Smooth muscle cell (in vitro differentiated cells): ENCODE results near the gene KCNAB3. TPM values are rescaled to one million over a fixed set of nuclear protein-coding genes. Genes with fewer than 3 reads are reported as not detected.
A peak's percentile ranks its signal among the peaks of the same experiment; 100 is the strongest.

Experiments
- DNase-seq: peaks from one replicate; lab custom pipeline; 2025; ENCODE audit not compliant: unreplicated experiment; lab: John Stamatoyannopoulos, UW
- H2AFZ ChIP-seq: fragments of 200-600 bp; sonication (generic); 2 replicates; pipeline ENCODE4 v1.6.0; 2016; ENCODE audit warnings: antibody characterized with exemption, low read depth, mild to moderate bottlenecking
- H3F3A ChIP-seq: fragments of 200-600 bp; sonication (generic); 2 replicates; pipeline ENCODE4 v1.6.0; 2017; ENCODE audit warnings: antibody characterized with exemption, low read depth
- H3K27ac ChIP-seq: fragments of 200-600 bp; sonication (generic); 2 replicates; pipeline ENCODE4 v1.5.1; 2016; ENCODE audit warnings: low read depth, mild to moderate bottlenecking
- H3K27me3 ChIP-seq: fragments of 200-600 bp; sonication (generic); 2 replicates; pipeline ENCODE4 v1.6.1; 2016; ENCODE audit warnings: low read depth, mild to moderate bottlenecking
- H3K36me3 ChIP-seq: fragments of 200-600 bp; sonication (generic); 2 replicates; pipeline ENCODE4 v1.5.1; 2016; ENCODE audit warnings: low read depth
- H3K4me1 ChIP-seq: fragments of 200-600 bp; sonication (generic); 2 replicates; pipeline ENCODE4 v1.5.1; 2016; ENCODE audit warnings: low read depth
- H3K4me2 ChIP-seq: fragments of 200-600 bp; sonication (generic); 2 replicates; pipeline ENCODE4 v1.6.0; 2016; ENCODE audit warnings: mild to moderate bottlenecking
- H3K4me3 ChIP-seq: fragments of 200-600 bp; sonication (generic); 2 replicates; pipeline ENCODE4 v1.5.1; 2016; ENCODE audit warnings: mild to moderate bottlenecking
- H3K79me2 ChIP-seq: fragments of 200-600 bp; sonication (generic); 2 replicates; pipeline ENCODE4 v1.6.0; 2016; ENCODE audit warnings: low read depth, mild to moderate bottlenecking
- H3K9ac ChIP-seq: fragments of 200-600 bp; sonication (generic); 2 replicates; pipeline ENCODE4 v1.6.0; 2016; ENCODE audit warnings: low read depth
- H3K9me3 ChIP-seq: fragments of 200-600 bp; sonication (generic); replicated peaks from 2 replicates; pipeline ENCODE4 v1.5.1; 2016; ENCODE audit warnings: low read depth
- H4K20me1 ChIP-seq: fragments of 200-600 bp; sonication (generic); 2 replicates; pipeline ENCODE4 v1.6.0; 2016; ENCODE audit warnings: low read depth
- CTCF ChIP-seq: fragments of 200-600 bp; sonication (generic); IDR thresholded peaks from 2 replicates; pipeline ENCODE4 v1.5.1; 2017; ENCODE audit warnings: borderline replicate concordance, mild to moderate bottlenecking, antibody characterized with exemption; ENCODE audit not compliant: insufficient read depth, poor library complexity, severe bottlenecking
- whole genome bisulfite sequencing: methylation state at CpG from one replicate; pipeline ENCODE4 v1.1.7; 2016; ENCODE audit warnings: low lambda C conversion rate; 5-methylcytosine and 5-hydroxymethylcytosine counted together
- polyA plus RNA-seq: library from polyadenylated mRNA; unstranded; fragments of >200 nt; fragmentation: Nextera tagmentation; extraction: Ambion mirVana; gene quantifications from 2 replicates; pipeline ENCODE4 v1.2.1, GENCODE V29; 2016
- total RNA-seq: library from RNA; depleted of rRNA; stranded (reverse); fragments of >200 nt; gene quantifications from 2 replicates; pipeline ENCODE4 v1.2.3, GENCODE V29; 2014

The KCNAB3 gene
- total and polyA plus RNA-seq, 2 experiments from 2014 or later, result 5.3 to 8.7 TPM

- peak overlapping the region; percentile 82 for H3K4me2 ChIP-seq
- H3K27ac ChIP-seq, result peak overlapping the region; percentile 17
- H3F3A ChIP-seq, result peaks cover 15% of the 10 kb centered on the region
- H3K36me3 ChIP-seq, result peaks cover 5% of the 10 kb centered on the region
- no peaks in the 10 kb centered on the region for H4K20me1 ChIP-seq
- peak overlapping the region; percentile 31 for H3K9ac ChIP-seq
- H3K4me1 ChIP-seq, result peaks cover 39% of the 10 kb centered on the region
- 30% methylated on average over 3 of the region's 3 CpGs for WGBS
- H3K9me3 ChIP-seq, result no peaks in the 10 kb centered on the region
- H2AFZ ChIP-seq, result no peak overlapping the region
- H3K79me2 ChIP-seq, result peaks cover 11% of the 10 kb centered on the region
- H3K4me3 ChIP-seq, result peak overlapping the region; percentile 87
- no peak for TF ChIP-seq CTCF
- no peak for DNase-seq
- no peaks in the 10 kb centered on the region for H3K27me3 ChIP-seq
Observed at GRCh38 chr17:7883781-7884386, 45.8 kb downstream of the KCNAB3 start.

- H3K9ac ChIP-seq, result no peak overlapping the region
- peaks cover 27% of the 10 kb centered on the region for H3K4me1 ChIP-seq
- H3K9me3 ChIP-seq, result no peaks in the 10 kb centered on the region
- no peaks in the 10 kb centered on the region for H4K20me1 ChIP-seq
- DNase-seq, result no peak
- no peak overlapping the region for H3K4me2 ChIP-seq
- peaks cover 13% of the 10 kb centered on the region for H3K79me2 ChIP-seq
- H3K27me3 ChIP-seq, result no peaks in the 10 kb centered on the region
- H3K27ac ChIP-seq, result no peak overlapping the region
- H3F3A ChIP-seq, result peaks cover 7% of the 10 kb centered on the region
- H3K36me3 ChIP-seq, result peaks cover 5% of the 10 kb centered on the region
- H3K4me3 ChIP-seq, result peak overlapping the region; percentile 87
- 87% methylated on average over 3 of the region's 3 CpGs for WGBS
- TF ChIP-seq CTCF, result no peak
- no peak overlapping the region for H2AFZ ChIP-seq
Observed at GRCh38 chr17:7882629-7883028, 47.0 kb downstream of the KCNAB3 start.

GRCh38 chr17:7882068-7882467 lies 47.6 kb downstream of the KCNAB3 start:
- Histone ChIP-seq H3K79me2 (peaks cover 18% of the 10 kb centered on the region), H3K4me3 (no peak overlapping the region), H3K9me3 (no peaks in the 10 kb centered on the region), H3K4me1 (peaks cover 24% of the 10 kb centered on the region), H4K20me1 (no peaks in the 10 kb centered on the region), H3F3A (peaks cover 4% of the 10 kb centered on the region), H3K27me3 (no peaks in the 10 kb centered on the region), H3K36me3 (peaks cover 5% of the 10 kb centered on the region), H3K27ac (no peak overlapping the region), H2AFZ (no peak overlapping the region), H3K4me2 (no peak overlapping the region), H3K9ac (no peak overlapping the region)
- 88% methylated on average over 7 of the region's 7 CpGs for WGBS
- TF ChIP-seq CTCF, result no peak
- no peak for DNase-seq
